CD4-positive, alpha-beta T cell (primary cell): ENCODE measurements around the gene PLK3. TPM values are rescaled to one million over a fixed set of nuclear protein-coding genes. Genes with fewer than 3 reads are reported as not detected.

ENCODE experiments used
- ATAC-seq: fragments of 200-7000 bp; cut with Tn5 transposase; one replicate; pipeline ENCODE4 v1.10.0; 2022; ENCODE audit warnings: mild to moderate bottlenecking; ENCODE audit not compliant: poor library complexity
- CTCF ChIA-PET: fragments of 350-600 bp; sonication (Branson Sonifier 250); formaldehyde crosslinking; loops from one replicate; lab custom pipeline; 2021; ENCODE audit warnings: antibody characterized with exemption, inconsistent platforms; lab: Charles Lee
- POLR2A ChIA-PET: fragments of 350-600 bp; sonication (Branson Sonifier 250); formaldehyde crosslinking; loops from one replicate; lab custom pipeline; 2021; ENCODE audit warnings: antibody characterized with exemption, inconsistent platforms; lab: Charles Lee
- DNase-seq, 14 experiments: peaks; one replicate each; pipeline ENCODE4 v3.0.0-alpha.2; 2013 to 2020; ENCODE audit warnings: mixed read lengths in 2 of 14
- H3K27ac ChIP-seq, 2 donors: one replicate each; pipeline versions ENCODE4 v1.5.1 to v1.7.0; 2013; ENCODE audit warnings: low read length in 2 of 2, low read depth in 1 of 2, mild to moderate bottlenecking in 1 of 2
- H3K27me3 ChIP-seq, 2 experiments: 1 replicate in 1 of 2; 2 replicates in 1 of 2; pipeline versions ENCODE4 v1.6.1 to v1.7.0; 2013; ENCODE audit warnings: low read length in 2 of 2, control low read depth in 1 of 2, mild to moderate bottlenecking in 1 of 2, moderate library complexity in 1 of 2; ENCODE audit not compliant: insufficient read depth in 2 of 2, control insufficient read depth in 1 of 2
- H3K36me3 ChIP-seq: one replicate; pipeline ENCODE4 v1.6.1; 2013; ENCODE audit warnings: low read length, control low read depth; ENCODE audit not compliant: insufficient read depth
- H3K4me1 ChIP-seq: one replicate; pipeline ENCODE4 v1.6.1; 2013; ENCODE audit warnings: low read length, control low read depth; ENCODE audit not compliant: insufficient read depth
- H3K4me3 ChIP-seq: one replicate; pipeline ENCODE4 v1.5.1; 2013; ENCODE audit warnings: mild to moderate bottlenecking, low read length, moderate library complexity
- H3K9me3 ChIP-seq, 2 experiments: 1 replicate in 1 of 2; 2 replicates in 1 of 2; pipeline versions ENCODE4 v1.6.1 to v1.7.0; 2013; ENCODE audit warnings: low read length in 2 of 2, mild to moderate bottlenecking in 2 of 2, control low read depth in 1 of 2, moderate library complexity in 1 of 2; ENCODE audit not compliant: control insufficient read depth in 1 of 2, insufficient read depth in 1 of 2
- H3K27ac Mint-ChIP-seq: one replicate; pipeline ENCODE4 v1.8.0; 2020; ENCODE audit warnings: mixed read lengths
- H3K27me3 Mint-ChIP-seq: one replicate; pipeline ENCODE4 v1.8.0; 2021; ENCODE audit warnings: mixed read lengths
- H3K36me3 Mint-ChIP-seq: one replicate; pipeline ENCODE4 v1.8.0; 2021; ENCODE audit warnings: low read depth, mixed read lengths
- H3K4me1 Mint-ChIP-seq: one replicate; pipeline ENCODE4 v1.8.0; 2021; ENCODE audit warnings: low read depth, mixed read lengths
- H3K4me3 Mint-ChIP-seq: one replicate; pipeline ENCODE4 v1.8.0; 2020; ENCODE audit warnings: mild to moderate bottlenecking, mixed read lengths
- H3K9me3 Mint-ChIP-seq: one replicate; pipeline ENCODE4 v1.8.0; 2020; ENCODE audit warnings: mixed read lengths
- CTCF ChIP-seq: fragments of 200-600 bp; IDR thresholded peaks from one replicate; pipeline ENCODE4 v1.8.0; 2022; ENCODE audit warnings: antibody characterized with exemption, mild to moderate bottlenecking
- intact Hi-C, 2 experiments: fragments of 100-400 bp; cut with DNase I in 1 of 2; cut with micrococcal nuclease in 1 of 2; formaldehyde crosslinking; loops; one replicate each; pipeline versions ENCODE4 v1.15.1 to v1.9.0; 2023 to 2025; cut with DNase I, micrococcal nuclease
- total RNA-seq, 174 experiments: library from RNA in 2 of 174; stranded (reverse) in 2 of 174; gene quantifications; one replicate each; pipeline ENCODE4 v1.2.3 and lab custom pipeline; 2021 to 2026

PLK3 gene
- total RNA-seq, 2 experiments from 2014 or later: 794 TPM

GRCh38 chr1:44803312-44804095 is 3.3 kb downstream of the PLK3 start:
- intact Hi-C loops: loop anchor here (10.0 kb wide), 3 partner anchors 181 to 781 kb away; partner anchors contain the start of genes NASP (in 2 of the 2), EIF2B3 (in 1 of the 2), HECTD3 (in 1 of the 2) and UROD (in 1 of the 2)

GRCh38 chr1:44805311-44806024 is 5.3 kb downstream of the PLK3 start:
- Histone ChIP-seq H3K9me3 (peaks cover 0 to 4% of the 10 kb centered on the region in 2 experiments), H3K27me3 (no peaks in the 10 kb centered on the region), H3K36me3 (peaks cover 50% of the 10 kb centered on the region), H3K4me1 (peaks cover 91% of the 10 kb centered on the region), H3K4me3 (no peak overlapping the region), H3K27ac (peak overlapping the region; percentile 1 to 100)
- no peak for ATAC-seq
- DNase-seq: peak in 3 of 14 experiments; percentile 7 to 43 (median 34)
- intact Hi-C loops: loop anchor here (10.0 kb wide), 3 partner anchors 179 to 779 kb away; partner anchors contain the start of genes NASP (in 2 of the 2), EIF2B3 (in 1 of the 2), HECTD3 (in 1 of the 2) and UROD (in 1 of the 2)
- Mint-ChIP-seq H3K9me3 (no peaks in the 10 kb centered on the region), H3K36me3 (peaks cover 79% of the 10 kb centered on the region), H3K27me3 (peaks cover 4% of the 10 kb centered on the region), H3K4me1 (peaks cover 72% of the 10 kb centered on the region), H3K27ac (peak overlapping the region; percentile 86), H3K4me3 (peak overlapping the region; percentile 73)
- ChIA-PET POLR2A (interaction anchor here (0.7 to 16.3 kb wide), 4 partner anchors 7 to 74 kb away, joined by 4 to 599 read pairs (median 215); partner anchors contain the start of genes BTBD19 and RNU5D-1), CTCF (interaction anchor here (1.2 to 6.5 kb wide), 2 partner anchors 14 kb away, joined by 3 to 57 read pairs; no protein-coding TSS in a partner anchor)
- TF ChIP-seq CTCF: no peak

More at GRCh38 chr1:44803312-44804095, 3.3 kb downstream of the PLK3 start:
- peak in 3 of 14 experiments; percentile 7 to 42 (median 32) for DNase-seq
- Histone ChIP-seq H3K27me3 (no peaks in the 10 kb centered on the region), H3K4me3 (peak overlapping the region; percentile 99), H3K36me3 (peaks cover 50% of the 10 kb centered on the region), H3K4me1 (peaks cover 82% of the 10 kb centered on the region), H3K9me3 (peaks cover 0 to 4% of the 10 kb centered on the region in 2 experiments), H3K27ac (peak overlapping the region; percentile 65 to 72)
- Mint-ChIP-seq H3K9me3 (no peaks in the 10 kb centered on the region), H3K36me3 (peaks cover 77% of the 10 kb centered on the region), H3K4me3 (peak overlapping the region; percentile 74), H3K4me1 (peaks cover 63% of the 10 kb centered on the region), H3K27me3 (no peaks in the 10 kb centered on the region), H3K27ac (peak overlapping the region; percentile 86)
- no peak for TF ChIP-seq CTCF
- CTCF ChIA-PET: no interaction called here
- POLR2A ChIA-PET: interaction anchor here (1.0 to 16.3 kb wide), 4 partner anchors 9 to 82 kb away, joined by 3 to 599 read pairs (median 214); partner anchors contain the start of gene BTBD19
- ATAC-seq: no peak
